GM21526 (cell line): Measurements from ENCODE around the gene PLA2G6.
"Not testable (repeated sequence)": the region's sequence is repeated elsewhere in the genome, so short reads cannot be mapped to it uniquely, and the experiment has no call there.

Experiments used
- ATAC-seq: cut with Tn5 transposase; IDR thresholded peaks from one replicate; pipeline ENCODE4 v1.9.1; 2021; ENCODE audit warnings: moderate library complexity; ENCODE audit not compliant: unreplicated experiment, low FRiP score

The PLA2G6 gene

GRCh38 chr22:38136607-38137006, 45.0 kb downstream of the PLA2G6 start:
- ATAC-seq = no peak

DNA sequence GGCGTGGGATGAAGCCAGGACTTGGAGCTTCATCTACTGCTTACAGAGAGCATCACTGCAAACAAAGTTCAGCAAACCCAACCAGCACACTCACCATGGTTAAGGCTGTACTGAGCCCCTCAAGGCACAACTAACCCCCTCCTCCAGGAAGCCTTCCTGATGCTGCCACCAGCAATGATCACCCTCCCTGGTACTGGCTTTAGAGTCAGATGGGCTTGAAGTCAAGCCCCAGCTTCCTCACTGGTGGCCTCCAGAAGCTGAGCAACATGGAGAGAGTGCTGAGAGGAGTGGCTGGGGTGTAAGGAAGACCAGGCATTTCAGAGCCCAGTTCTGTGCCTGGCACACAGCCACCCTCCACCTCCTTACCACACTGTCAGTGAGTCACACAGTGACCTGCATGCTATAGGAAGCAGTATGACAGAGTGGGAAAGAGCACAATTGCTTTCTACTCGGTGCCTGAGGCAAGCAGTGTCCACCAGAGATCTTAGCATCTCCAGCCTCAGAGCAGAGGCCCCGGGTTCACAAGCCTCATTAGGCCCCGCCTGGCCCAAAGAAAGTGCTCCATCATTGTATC, 46.4 kb downstream of the PLA2G6 start:
- ATAC-seq = no peak

DNA sequence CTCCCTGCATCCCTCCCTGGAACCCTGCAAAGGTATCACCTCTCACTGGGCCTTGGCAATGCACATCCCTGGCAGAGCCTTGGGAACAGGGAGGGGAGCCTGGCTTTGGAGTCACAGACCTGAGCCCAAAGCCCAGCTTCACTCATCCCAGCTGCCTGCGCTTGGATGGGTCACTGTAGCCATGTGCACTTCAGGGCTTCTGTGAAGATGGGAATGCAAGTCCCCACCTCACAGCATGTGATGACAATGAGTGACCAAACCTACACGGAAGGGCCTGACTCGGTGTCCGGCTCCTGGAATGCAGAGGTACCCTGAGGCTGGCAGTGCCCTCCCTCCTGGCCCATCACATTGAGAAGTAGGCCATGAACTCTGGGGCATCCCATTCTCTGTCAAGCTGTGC, 48.3 kb downstream of the PLA2G6 start:
- no peak for ATAC-seq

DNA sequence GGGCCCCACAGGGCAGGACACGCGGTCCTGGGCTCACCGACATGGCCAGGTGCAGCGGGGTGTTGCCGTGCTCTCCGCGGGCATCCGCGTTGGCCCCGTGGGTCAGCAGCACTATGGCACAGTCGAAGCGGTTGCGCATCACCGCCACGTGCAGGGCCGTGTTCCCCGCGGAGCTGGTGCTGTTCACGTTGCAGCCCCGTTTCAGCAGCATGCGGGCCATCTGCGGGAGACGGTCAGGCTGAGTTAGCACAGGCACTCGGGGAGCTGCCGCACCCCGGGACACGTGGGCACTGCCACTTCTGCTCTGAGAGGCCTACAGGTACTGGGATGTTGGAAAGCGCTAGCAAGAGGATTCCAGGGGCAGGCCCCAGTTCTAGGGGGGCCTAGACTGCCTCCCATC, 48.8 kb downstream of the PLA2G6 start:
- no peak for ATAC-seq

GRCh38 chr22:38132136-38132535, 49.5 kb downstream of the PLA2G6 start:
- ATAC-seq = no peak

DNA sequence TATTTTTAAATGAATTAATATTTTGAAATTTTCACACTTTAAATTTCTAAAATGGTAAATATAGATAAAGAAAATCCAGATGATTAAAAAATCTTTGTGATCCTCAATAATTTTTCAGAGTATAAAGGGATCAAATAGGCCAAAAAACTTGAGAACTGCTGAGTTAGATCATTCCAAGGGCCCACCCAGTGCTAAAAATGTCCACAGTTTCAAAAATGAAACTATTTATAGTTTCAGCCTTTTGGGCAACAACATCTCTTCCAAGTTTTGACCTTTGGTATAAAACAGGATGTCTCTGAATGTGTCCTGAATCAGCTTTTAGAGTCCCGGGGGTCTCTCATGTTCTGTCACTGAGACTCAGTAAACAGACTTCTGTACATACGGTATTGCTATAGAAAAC, 50.2 kb downstream of the PLA2G6 start:
- ATAC-seq = no peak

GRCh38 chr22:38129856-38130255, 51.8 kb downstream of the PLA2G6 start:
- ATAC-seq = no peak

DNA sequence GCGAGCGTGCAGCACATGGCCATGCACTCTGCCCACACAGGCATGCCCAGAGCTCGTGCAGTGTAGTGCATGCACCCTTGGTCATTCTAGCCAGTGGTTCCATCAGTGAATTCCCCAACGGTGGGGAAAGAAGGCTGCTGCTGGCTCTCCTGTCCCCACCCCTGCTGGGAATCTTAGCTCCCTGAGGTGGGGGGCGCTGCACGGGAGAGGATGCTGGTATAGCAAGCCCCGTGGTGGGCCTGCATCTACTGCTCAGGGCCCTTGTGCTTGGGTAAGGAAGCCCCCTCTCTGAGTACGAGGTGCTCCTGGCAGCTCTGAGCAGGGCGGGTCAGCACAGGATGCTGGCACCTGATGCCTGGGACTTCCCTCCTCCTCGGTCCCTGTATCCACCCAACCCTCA, 52.6 kb downstream of the PLA2G6 start:
- ATAC-seq = no peak

- no peak for ATAC-seq
Observed at GRCh38 chr22:38127869-38128268, 53.8 kb downstream of the PLA2G6 start.

DNA sequence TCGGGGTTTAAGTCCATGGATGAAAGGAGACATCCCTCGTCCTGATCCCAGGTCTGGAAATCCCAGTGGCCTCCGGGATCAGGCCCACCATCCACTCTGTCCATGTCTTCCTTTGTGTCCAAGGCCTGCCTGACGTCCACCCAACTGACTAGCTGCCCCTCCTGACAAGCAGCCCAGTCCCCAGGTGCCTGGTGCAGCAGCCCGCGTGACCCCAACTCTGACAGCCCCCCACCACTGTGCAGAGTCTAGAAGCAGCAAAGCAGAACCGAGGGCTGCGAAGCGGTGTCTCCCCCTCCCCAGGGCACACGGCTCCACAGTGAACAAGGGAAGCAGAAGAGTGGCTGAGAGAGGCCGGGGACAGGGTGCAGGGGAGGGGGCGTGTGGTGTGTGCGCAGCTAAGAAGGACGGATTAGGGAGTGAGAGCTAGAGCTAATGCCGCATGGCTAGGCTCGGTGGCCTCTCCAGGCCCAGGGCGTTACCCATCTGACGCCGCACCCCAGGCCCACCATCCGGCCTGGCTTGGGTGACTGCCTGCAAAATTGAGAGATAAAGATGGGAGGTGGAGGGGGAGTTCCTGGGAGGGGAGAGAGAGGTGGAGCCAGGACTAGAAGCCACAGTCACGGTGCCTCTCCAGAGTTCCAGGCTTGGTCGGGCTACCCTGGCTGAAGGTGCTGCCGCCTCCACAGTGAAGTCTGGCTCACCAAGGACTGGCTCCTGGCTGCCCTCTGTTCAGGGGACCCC, 54.5 kb downstream of the PLA2G6 start:
- no peak for ATAC-seq

DNA sequence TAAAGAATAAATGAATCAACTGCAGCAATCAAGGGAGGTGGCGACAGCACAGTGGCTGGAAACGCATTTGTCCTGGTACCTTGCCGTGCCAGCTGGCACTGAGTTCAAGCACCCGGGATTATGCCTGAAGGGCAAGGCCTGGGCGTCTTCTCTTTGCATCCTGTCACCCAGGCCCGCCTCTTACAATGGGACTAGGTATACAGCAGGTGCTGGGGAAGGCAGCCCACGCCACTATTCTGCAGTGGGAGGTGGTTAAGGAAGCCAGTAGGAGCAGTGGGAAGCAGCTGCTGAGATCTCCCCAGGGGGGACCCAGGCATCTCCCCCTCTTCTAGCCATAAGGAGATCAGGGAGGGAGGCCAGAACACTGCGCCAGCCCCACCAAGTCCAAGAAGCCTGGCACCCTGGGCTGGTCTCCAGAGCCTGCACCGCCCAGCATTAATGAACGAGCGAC, 55.9 kb downstream of the PLA2G6 start:
- no peak for ATAC-seq

DNA sequence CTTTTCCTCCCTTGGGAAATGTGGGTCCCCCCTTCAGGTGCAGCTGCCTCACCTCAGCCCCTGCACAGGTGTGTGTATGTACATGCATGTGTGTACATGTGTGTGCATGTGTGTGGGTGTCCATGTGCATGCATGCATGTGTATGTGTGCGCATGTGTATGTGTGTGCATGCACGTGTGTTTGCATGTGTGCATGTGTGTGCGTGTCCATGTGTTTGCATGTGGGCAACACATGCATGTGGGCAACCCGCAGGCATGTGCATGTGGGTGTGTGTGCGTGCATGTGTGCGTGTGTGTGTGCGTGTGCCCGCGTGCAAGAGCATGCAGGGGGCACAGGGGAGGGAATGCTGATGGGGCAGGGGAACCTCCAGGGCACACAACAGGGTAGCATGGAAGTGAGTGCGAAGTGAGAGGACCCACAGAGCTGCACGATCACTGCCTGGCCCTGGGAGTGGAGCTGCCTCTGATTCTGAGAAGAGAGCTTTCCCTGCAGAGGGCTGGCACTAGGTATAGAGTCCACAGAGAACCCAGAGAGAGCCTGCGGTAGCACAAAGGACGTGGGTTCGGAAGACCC, 56.5 kb downstream of the PLA2G6 start:
- no peak for ATAC-seq

DNA sequence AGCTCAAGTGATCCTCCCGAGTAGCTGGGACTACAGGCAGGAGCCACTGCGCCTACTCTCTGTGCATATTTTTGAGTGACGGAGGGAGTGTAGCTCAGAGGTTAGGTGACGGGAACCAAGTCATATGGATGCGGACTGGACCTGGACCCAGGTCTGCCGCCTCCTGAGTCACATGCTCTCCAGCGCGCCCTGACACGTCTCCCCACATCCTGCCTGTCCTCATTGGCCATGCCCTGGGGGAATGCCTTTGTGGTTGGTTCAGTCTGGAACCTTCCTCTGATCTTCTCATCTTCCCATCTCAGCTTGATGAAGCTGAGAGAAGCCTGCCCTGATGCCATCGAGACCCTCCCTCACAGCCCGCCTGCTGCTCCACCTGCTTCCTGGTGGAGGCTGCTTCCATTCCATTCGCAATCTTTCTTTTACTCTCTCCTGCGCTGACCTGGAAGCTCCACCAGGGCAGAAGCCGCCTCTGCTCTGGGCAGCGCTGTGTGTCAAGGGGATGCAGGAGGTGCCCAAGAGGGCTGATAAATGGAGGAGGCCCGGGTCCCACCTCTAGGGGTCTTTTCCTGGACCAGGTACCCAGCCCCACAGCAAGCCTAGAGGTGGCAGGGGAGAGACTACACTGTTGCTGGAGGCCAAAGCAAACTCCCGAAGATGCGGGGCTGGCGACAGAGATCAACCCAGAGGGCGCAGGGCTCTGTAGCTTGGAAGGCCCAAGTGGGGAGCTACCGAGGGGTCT, 57.2 kb downstream of the PLA2G6 start:
- no peak for ATAC-seq

- no peak for ATAC-seq
Observed at GRCh38 chr22:38122616-38123015, 59.0 kb downstream of the PLA2G6 start.

GRCh38 chr22:38120359-38121110, 61.1 kb downstream of the PLA2G6 start:
- no peak for ATAC-seq

DNA sequence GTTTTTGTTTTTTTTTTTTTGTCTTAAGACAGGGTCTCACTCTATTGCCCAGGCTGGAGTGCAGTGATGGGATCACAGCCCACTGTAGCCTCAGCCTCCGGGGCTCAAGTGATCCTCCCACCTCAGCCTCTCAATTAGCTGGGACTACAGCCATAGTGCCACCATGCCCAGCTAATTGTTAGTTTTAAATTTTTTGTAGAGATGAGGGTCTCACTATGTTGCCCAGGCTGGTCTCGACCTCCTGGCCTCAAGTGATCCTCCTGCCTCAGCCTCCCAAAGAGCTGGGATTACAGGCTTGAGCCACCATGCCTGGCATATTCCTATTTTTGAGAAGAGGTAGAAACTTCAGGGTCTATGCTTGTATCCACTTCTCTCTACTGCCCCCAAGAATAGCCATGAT, 62.9 kb downstream of the PLA2G6 start:
- ATAC-seq = not testable (repeated sequence)

DNA sequence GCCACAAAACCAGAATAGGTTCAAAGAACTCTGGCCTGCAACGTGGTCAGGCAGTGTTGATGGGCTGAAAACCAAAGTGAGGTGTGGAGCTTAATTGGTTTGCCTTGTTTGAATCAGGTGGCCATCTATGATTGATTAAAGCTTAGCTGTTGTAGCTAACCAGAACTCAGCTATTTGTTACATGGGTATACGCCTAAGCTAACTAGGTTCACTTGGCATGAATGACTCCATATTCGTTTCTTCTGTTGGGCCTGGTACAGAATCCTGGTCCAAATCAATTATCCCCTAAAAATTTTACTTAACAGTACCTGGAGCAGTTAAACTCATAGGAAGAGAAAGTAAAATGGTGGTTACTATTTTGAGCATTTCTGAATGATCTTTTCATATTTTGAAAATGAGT, 63.4 kb downstream of the PLA2G6 start:
- no peak for ATAC-seq

GRCh38 chr22:38117556-38117955, 64.1 kb downstream of the PLA2G6 start:
- not testable (repeated sequence) for ATAC-seq

- ATAC-seq = no peak
Observed at GRCh38 chr22:38115423-38116205, 66.0 kb downstream of the PLA2G6 start.
